ENCODE measurements around the gene CUL5.
"Not testable (repeated sequence)": the region's sequence is repeated elsewhere in the genome, so short reads cannot be mapped to it uniquely, and the experiment has no call there.

Gene CUL5

GRCh38 chr11:108111126-108111525 is 102.4 kb downstream of the CUL5 start:
- no peak overlapping the region for H3K4me3 ChIP-seq (ENCODE audit: low read depth, low read length)
- TF ChIP-seq CTCF (IDR thresholded peaks at IDR 0.05; ENCODE audit: control insufficient read depth, extremely low read depth, insufficient read depth): no peak
- DNase-seq (ENCODE audit: low read depth): no peak

- H3K4me3 ChIP-seq (ENCODE audit: low read depth, low read length): no peak overlapping the region
- no peak for DNase-seq (ENCODE audit: low read depth)
- TF ChIP-seq CTCF (IDR thresholded peaks at IDR 0.05; ENCODE audit: control insufficient read depth, extremely low read depth, insufficient read depth): no peak
Observed at GRCh38 chr11:108112057-108112456, 103.4 kb downstream of the CUL5 start.

GRCh38 chr11:108115500-108116140 is 106.9 kb downstream of the CUL5 start:
- H3K4me3 ChIP-seq (ENCODE audit: low read depth, low read length): no peak overlapping the region
- TF ChIP-seq CTCF (IDR thresholded peaks at IDR 0.05; ENCODE audit: control insufficient read depth, extremely low read depth, insufficient read depth): no peak
- DNase-seq (ENCODE audit: low read depth): peak; percentile 42

- peak; percentile 55 for TF ChIP-seq CTCF (IDR thresholded peaks at IDR 0.05; ENCODE audit: control insufficient read depth, extremely low read depth, insufficient read depth)
- H3K4me3 ChIP-seq (ENCODE audit: low read depth, low read length): no peak overlapping the region
- DNase-seq (ENCODE audit: low read depth): peak; percentile 49
Observed at GRCh38 chr11:108117746-108118371, 109.2 kb downstream of the CUL5 start.

- H3K4me3 ChIP-seq (ENCODE audit: low read depth, low read length): peak overlapping the region; percentile 72
Observed at GRCh38 chr11:108120936-108121273, 112.2 kb downstream of the CUL5 start.

GRCh38 chr11:108121274-108122155 is 112.8 kb downstream of the CUL5 start, which contains the start of gene ACAT1:
Gene ACAT1 (plus strand): TSS chr11:108121567. CDS start chr11:108121607, 40 bp downstream.
- peak; percentile 72 for DNase-seq (ENCODE audit: low read depth)
- peak within 1 kb of the TSS; percentile 72 for H3K4me3 ChIP-seq (ENCODE audit: low read depth, low read length)
- TF ChIP-seq CTCF (IDR thresholded peaks at IDR 0.05; ENCODE audit: control insufficient read depth, extremely low read depth, insufficient read depth): 0 out of 2 replicates have a peak, but pooled peaks have one; percentile 13

More at GRCh38 chr11:108120936-108121273, 112.2 kb downstream of the CUL5 start:
- not testable (repeated sequence) for DNase-seq (ENCODE audit: low read depth)

GRCh38 chr11:108122166-108122628 is 113.5 kb downstream of the CUL5 start:
- peak overlapping the region; percentile 72 for H3K4me3 ChIP-seq (ENCODE audit: low read depth, low read length)
- DNase-seq (ENCODE audit: low read depth): no peak
- no peak for TF ChIP-seq CTCF (IDR thresholded peaks at IDR 0.05; ENCODE audit: control insufficient read depth, extremely low read depth, insufficient read depth)

Measured in LNCaP clone FGC (cell line).